ENCODE results near the gene RNASEH2A.

GRCh38 chr19:12800466-12800770 lies 6.0 kb upstream of the RNASEH2A start:
- TF ChIP-seq EZH2 (IDR thresholded peaks at IDR 0.05; ENCODE audit: borderline replicate concordance, low read length) (no peak), CTCF (conservative IDR thresholded peaks at IDR 0.05 in 1 of 2, IDR thresholded peaks at IDR 0.05 in 1 of 2; ENCODE audit: extremely low read depth in 1 of 2, insufficient read depth in 1 of 2, low read depth in 1 of 2, low read length in 2 of 2) (no peak)
